Panc1 (cell line): ENCODE data around the gene MBOAT7. TPM values are rescaled to one million over a fixed set of nuclear protein-coding genes. Genes with fewer than 3 reads are reported as not detected.

Experiments used
- total RNA-seq: library from RNA; stranded (reverse); gene quantifications from one replicate; pipeline ENCODE4 v1.2.1, GENCODE V29; 2021; ENCODE audit not compliant: unreplicated experiment

MBOAT7 gene
- total RNA-seq, 1 experiment from 2014 or later = 264 TPM

Other genes with a start within 250 kb of the MBOAT7 start
- gene CACNG8, start 226.6 kb downstream of the MBOAT7 start, total RNA-seq = 17.7 TPM
- 14.6 TPM for gene CACNG6, start 197.9 kb downstream of the MBOAT7 start, total RNA-seq
- gene VSTM1, start 125.7 kb downstream of the MBOAT7 start, total RNA-seq = 1.5 TPM
- not detected for gene TARM1, start 108.2 kb downstream of the MBOAT7 start, total RNA-seq
- gene OSCAR, start 88.8 kb downstream of the MBOAT7 start, total RNA-seq = 6.8 TPM
- gene NDUFA3, start 86.7 kb downstream of the MBOAT7 start, total RNA-seq = 211 TPM
- 45.4 TPM for gene TFPT, start 73.9 kb downstream of the MBOAT7 start, total RNA-seq
- 117 TPM for gene PRPF31, start 73.8 kb downstream of the MBOAT7 start, total RNA-seq
- 111 TPM for gene CNOT3, start 51.8 kb downstream of the MBOAT7 start, total RNA-seq
- 11.2 TPM for gene LENG1, start 29.9 kb downstream of the MBOAT7 start, total RNA-seq
- gene TMC4, start 16.4 kb downstream of the MBOAT7 start, total RNA-seq = 5.1 TPM
- gene TSEN34, start 1.7 kb upstream of the MBOAT7 start, total RNA-seq = 194 TPM
- gene RPS9, start 11.3 kb upstream of the MBOAT7 start, total RNA-seq = 823 TPM
- 0.18 TPM for gene LILRB3, start 33.4 kb upstream of the MBOAT7 start, total RNA-seq
- gene LILRA6, start 53.2 kb upstream of the MBOAT7 start, total RNA-seq = 0.08 TPM
- 0.05 TPM for gene LILRB5, start 67.7 kb upstream of the MBOAT7 start, total RNA-seq
- gene LILRB2, start 91.5 kb upstream of the MBOAT7 start, total RNA-seq = not detected
- gene LILRA5, start 123.6 kb upstream of the MBOAT7 start, total RNA-seq = not detected
- not detected for gene LILRA4, start 149.6 kb upstream of the MBOAT7 start, total RNA-seq
- gene LAIR1, start 175.4 kb upstream of the MBOAT7 start, total RNA-seq = 0.05 TPM
- gene TTYH1, start 225.9 kb upstream of the MBOAT7 start, total RNA-seq = 0.62 TPM